ENCODE data around the gene BAIAP3.

The BAIAP3 gene

GRCh38 chr16:1371054-1371978, 37.9 kb downstream of the BAIAP3 start:
- DNase-seq, result no peak

GRCh38 chr16:1372292-1372950, 39.0 kb downstream of the BAIAP3 start:
- no peak for DNase-seq

DNA sequence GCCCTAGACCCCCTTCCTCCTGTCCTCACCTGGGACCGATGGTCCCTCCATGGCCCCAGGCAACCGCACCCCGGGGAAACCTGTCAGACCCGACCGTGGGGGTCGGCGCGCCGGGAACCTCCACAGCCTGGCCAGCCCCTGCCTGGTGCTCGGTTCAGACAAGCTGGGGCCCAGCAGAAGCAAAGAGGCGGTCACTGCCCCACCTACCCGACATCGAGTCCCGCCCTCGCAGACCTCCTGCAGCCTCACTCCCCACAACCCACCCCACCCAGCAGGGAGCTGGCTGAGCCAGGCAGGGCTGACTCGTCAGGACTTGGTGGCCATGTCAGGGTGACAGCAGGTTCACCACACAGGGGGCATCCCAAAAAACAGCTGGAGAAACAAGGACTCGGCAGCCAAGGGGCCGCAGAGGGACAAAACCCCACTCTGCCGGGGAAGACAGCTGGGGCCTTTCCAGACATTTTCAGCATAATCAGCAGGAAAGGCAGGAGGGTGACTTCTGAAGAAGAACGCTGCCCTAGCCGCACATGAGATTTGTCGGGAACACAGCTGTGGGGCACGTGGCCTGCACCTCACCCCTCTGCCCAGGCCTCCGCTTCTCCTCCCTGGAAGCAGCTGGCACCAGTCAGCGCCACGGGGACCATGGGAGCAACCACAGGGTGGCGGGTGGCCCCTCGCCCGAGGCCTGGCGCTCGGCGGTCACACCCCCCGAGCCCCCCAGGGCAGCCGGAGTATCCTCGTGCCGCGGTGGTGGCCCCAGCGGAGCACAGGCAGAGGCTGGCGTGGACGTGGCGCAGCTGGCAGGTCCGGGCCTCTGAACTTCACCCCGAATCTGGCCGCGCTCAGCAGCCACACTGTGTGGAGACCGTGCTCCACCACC, 41.2 kb downstream of the BAIAP3 start:
- DNase-seq, result no peak

DNA sequence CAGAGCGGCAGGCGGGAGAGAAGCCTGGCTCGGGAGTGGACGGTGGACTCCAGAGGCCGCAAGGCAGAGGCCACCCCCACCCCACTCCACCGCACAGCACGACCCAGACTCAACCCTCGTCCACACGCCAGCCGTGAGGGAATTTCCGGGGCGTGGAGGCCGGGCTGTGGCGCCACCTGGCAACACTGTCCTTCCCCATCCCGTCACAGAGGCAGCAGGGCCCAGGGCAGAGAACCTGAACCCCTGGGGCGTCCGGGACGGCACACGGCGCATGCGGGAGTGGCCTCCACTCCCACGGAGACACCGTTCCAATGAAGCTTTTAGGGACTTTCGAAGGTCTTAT, 41.8 kb downstream of the BAIAP3 start:
- DNase-seq, result no peak

DNA sequence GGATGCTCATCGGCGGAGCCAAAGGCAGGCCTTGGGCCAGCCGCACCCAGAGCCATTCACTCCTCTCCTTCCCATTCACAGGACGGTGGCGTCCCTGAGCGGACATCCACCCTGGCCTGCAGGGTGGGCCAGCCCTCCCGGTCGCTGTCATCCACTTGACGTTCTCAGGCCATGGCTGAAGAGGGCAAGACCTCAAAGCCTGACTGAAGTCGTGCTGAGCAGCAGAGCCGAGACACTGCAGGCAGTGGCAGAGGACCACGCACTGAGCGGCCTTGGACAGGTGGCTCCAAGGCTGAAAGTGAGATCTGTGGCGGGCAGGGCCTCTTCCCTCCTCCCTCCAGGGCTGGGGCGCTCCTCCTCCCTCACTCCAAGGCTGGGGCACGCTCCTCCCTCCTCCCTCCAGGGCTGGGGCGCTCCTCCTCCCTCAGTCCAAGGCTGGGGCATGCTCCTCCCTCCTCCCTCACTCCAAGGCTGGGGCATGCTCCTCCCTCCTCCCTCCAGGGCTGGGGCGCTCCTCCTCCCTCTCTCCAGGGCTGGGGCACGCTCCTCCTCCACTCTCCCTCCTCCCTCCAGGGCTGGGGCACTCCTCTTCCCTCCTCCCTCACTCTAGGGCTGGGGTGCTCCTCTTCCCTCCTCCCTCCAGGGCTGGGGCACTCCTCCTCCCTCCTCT, 42.4 kb downstream of the BAIAP3 start:
- no peak for DNase-seq

DNA sequence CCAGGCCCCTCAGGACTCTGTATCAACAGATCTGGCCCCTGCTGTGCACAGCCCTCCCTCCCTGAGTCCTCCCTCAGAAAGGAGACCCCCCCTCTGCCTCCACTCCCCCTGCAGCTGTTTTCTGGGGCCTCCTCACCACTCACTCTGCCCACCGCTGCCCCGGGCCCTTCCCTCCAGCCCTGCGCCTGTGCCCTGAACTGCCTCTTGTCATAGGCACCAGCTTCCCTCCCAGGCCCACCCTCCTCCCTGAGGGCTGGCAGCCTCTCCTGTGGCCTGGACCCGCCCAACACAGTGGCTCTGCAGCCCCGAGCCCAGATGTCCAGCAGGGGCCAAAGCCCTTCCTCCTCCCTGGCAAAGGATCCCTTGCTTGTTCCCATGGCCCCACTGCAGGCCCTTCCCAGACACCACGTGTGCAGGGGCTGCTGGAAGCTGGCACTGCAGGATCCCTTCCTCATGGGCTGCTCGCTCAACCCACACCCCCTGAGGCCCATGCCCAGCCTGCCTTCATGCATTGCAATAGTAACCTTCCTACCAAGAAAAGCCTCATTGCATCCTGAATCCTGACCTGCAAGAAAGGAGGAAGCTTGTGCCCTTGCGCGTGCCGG, 44.1 kb downstream of the BAIAP3 start:
- peak; percentile 4 for DNase-seq

GRCh38 chr16:1378087-1378803, 44.8 kb downstream of the BAIAP3 start:
- no peak for DNase-seq

DNA sequence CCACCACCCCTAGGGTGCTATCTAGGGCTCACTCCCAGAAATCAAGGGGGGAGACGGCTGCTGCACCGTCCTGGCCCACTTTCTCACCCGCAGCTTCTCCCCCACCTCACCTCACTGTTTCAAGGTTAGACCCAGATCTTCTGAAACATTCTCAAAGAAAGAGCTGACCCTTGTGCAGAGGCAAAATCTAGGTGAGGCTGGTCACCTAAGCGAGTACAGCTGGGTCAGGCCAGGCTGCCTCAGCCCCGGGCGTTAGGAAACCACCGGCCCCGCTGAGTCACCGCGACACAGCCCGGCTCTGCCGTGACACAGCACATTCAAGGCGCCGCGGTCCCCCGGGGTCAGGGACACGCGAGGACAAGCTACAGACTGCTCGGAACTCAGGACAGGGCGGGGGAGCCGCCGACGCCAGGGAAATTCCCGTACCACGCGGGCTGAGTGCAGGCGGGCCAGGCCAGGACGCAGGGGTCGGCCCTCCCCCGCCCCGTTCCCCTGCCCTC, 45.4 kb downstream of the BAIAP3 start:
- peak; percentile 17 for DNase-seq

DNA sequence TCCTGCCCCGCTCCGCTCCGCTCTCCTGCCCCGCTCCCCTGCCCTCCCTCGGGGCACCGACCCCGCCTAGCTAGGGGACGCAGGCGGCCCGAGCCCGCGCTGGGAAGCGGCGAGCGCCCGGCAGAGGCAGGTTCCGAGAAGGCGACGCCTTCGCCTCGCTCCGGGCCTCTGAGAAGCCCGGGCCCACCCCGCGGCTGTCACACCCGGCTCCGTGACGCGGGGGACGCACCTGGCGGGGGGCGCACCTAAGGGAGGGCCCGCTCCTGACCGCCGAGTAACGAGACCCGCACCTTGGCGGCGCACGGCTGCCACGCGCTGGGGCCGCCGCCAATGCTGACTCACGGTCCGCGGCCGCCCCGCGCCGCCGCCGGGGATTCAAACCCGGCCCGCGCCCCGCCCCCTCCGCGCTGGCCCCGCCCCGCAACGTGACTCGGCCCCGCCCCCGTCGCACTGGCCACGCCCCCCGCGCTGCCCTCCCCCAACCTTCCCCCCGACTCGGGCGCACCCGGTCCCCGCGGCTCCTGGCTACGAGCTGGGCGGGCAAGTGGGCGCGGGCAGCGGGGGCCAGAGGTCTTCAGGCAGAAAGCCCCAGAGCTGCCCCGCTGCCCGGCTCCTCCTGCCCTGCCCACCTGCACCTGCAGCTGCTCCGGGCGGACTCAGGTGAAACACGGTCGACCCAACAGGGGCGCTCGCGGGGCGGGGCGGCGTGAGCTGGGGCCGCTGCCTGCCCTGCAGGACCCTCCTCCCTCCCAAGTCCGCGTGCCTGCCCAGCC, 46.0 kb downstream of the BAIAP3 start:
- no peak for DNase-seq

- no peak for DNase-seq
These were observed 46.8 kb downstream of the BAIAP3 start for GRCh38 chr16:1380195-1380594.

- no peak for DNase-seq
These were observed 48.4 kb downstream of the BAIAP3 start for GRCh38 chr16:1381612-1382406.

DNA sequence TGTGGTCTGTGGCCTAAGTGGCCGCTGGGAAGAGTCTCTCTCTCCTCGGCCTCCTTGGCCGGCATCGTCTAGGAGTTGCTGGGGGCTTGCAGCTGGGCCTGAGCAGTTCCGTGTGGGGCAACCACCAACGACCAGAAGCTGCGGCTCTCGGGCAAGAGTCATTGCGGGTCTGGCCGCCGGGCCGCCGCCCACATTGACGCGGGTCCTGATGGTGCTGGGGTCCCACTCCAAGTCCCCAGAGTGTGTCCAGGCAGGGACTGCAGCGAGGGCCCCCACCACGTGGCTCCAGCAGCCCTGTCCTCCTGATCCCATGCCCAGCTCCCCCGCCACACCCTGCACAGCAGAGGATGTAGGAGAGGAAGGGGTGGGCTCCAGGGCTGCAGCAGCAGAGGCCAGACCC, 50.1 kb downstream of the BAIAP3 start:
- DNase-seq, result no peak

- DNase-seq, result no peak
These were observed 51.8 kb downstream of the BAIAP3 start for GRCh38 chr16:1385232-1385631.

DNA sequence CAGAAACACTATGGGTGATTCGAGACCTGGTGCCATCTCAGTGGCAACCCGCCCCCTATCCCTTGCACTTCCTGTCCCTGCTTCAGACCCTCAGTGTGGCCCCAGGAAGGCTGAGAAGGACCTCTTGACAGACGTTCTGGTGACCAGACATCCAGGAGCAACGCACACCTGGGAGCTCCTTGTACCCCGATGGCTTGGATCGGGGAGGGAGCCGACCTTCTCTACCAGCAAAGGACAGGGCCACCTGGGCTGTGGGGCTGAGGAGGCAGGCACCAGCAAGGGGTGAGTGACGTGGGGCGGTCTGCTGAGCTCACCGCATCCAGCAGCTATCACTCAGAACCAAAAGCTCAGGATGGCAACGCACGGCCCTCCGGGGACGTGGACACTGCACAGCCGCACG, 53.9 kb downstream of the BAIAP3 start:
- no peak for DNase-seq

DNA sequence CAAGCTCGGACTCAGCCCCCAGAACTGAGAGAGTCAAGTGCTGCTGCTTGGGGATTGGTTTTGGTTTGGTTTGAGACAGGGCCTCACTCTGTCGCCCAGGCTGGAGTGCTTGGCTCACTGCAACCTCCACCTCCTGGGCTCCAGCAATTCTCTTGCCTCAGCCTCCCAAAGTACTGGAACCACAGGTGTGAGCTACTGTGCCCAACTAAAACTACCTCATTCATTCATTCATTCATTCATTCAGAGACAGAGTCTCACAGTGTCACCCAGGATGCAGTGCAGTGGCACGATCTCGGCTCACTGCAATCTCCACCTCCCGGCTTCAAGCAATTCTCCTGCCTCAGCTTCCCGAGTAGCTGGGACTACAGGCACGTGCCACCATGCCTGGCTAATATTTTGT, 56.3 kb downstream of the BAIAP3 start:
- DNase-seq, result no peak

- DNase-seq, result no peak
These were observed 56.9 kb downstream of the BAIAP3 start for GRCh38 chr16:1390239-1390779.

GRCh38 chr16:1392826-1393225, 59.4 kb downstream of the BAIAP3 start:
- no peak for DNase-seq

DNA sequence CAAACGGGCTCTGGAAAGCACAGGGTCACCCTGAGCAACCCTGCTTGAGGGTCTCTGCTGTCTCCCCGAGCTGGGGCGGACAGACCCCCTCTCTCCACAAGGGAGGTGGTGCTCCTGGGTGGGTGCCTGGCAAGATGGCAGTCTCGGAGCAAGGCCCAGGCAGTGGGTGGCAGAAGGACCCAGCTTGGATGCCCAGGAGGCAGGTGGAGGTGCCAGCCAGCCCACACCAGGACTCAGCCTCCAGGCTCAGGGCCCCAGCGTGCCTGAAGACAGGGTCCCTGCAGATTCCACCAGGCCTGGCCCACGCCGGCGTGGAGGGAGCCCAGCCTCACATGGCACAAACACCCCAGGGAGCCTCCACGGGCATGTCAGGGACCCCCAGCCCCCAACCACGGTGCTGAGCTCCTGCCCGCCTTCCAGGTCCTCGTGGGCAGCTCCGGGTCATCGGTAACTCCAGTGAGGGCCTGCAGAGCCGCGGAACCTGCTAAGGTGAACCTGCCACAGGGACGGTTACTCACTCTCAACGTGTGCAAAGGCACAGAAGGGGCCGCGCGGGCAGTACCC, 60.2 kb downstream of the BAIAP3 start:
- DNase-seq, result no peak

GRCh38 chr16:1394367-1394951, 61.0 kb downstream of the BAIAP3 start:
- no peak for DNase-seq

Measured in GF-D8 (cell line).